Endothelial cell of umbilical vein (primary cell): Measurements from ENCODE around the gene PHC2. TPM values are rescaled to one million over a fixed set of nuclear protein-coding genes. Genes with fewer than 3 reads are reported as not detected.

ENCODE experiments used
- BruUV-seq: library from RNA; stranded (reverse); fragments of 400-500 nt; replicated peaks from 2 replicates; lab custom pipeline; 2021; lab: Mats Ljungman, UMichigan
- CTCF ChIA-PET: fragments of 300-600, 350-600 bp; sonication (Branson Sonifier 250); formaldehyde crosslinking; loops from one replicate; lab custom pipeline; 2021; ENCODE audit warnings: antibody characterized with exemption, inconsistent platforms; lab: Charles Lee
- POLR2A ChIA-PET: fragments of 300-600, 350-600 bp; sonication (Branson Sonifier 250); formaldehyde crosslinking; loops from one replicate; lab custom pipeline; 2021; ENCODE audit warnings: antibody characterized with exemption, inconsistent platforms; lab: Charles Lee
- DNase-seq: peaks from one replicate; pipeline ENCODE4 v3.0.0-alpha.2; 2011; ENCODE audit warnings: low read depth, low spot score
- FAIRE-seq: peaks from 2 replicates; lab custom pipeline; 2011; peaks lifted over from hg19 to GRCh38; lab: Jason Lieb, UNC
- H2AFZ ChIP-seq: 2 replicates; pipeline ENCODE4 v1.6.0; 2012; ENCODE audit warnings: low read depth, low read length, control low read depth, inconsistent platforms
- H3K27ac ChIP-seq: 2 replicates; pipeline ENCODE4 v1.5.1; 2011; ENCODE audit warnings: low read depth, mild to moderate bottlenecking, control low read depth, low read length, moderate library complexity; ENCODE audit not compliant: insufficient read depth
- H3K27me3 ChIP-seq, 2 experiments: 2 replicates each; pipeline versions ENCODE4 v1.6.0 to v1.6.1; 2011; ENCODE audit warnings: low read length in 2 of 2, mixed read lengths in 1 of 2; ENCODE audit not compliant: control insufficient read depth in 2 of 2, insufficient read depth in 2 of 2
- H3K36me3 ChIP-seq, 2 experiments: 2 replicates in 1 of 2; 3 replicates in 1 of 2; pipeline ENCODE4 v1.5.1; 2011; ENCODE audit warnings: low read length in 2 of 2, mild to moderate bottlenecking in 1 of 2, moderate library complexity in 1 of 2; ENCODE audit not compliant: control insufficient read depth in 2 of 2, insufficient read depth in 2 of 2; ENCODE audit errors: extremely low read depth in 1 of 2
- H3K4me1 ChIP-seq: 3 replicates; pipeline ENCODE4 v1.5.1; 2011; ENCODE audit warnings: mild to moderate bottlenecking, low read length; ENCODE audit not compliant: control insufficient read depth, insufficient read depth; ENCODE audit errors: extremely low read depth
- H3K4me2 ChIP-seq: 2 replicates; pipeline ENCODE4 v1.6.1; 2011; ENCODE audit warnings: low read length, control low read depth, mixed read lengths; ENCODE audit not compliant: insufficient read depth
- H3K4me3 ChIP-seq, 3 experiments: fragments of 200-600 bp in 1 of 3; sonication (generic), shearing (Covaris generic) in 1 of 3; replicated peaks in 1 of 3; 2 replicates each; pipeline ENCODE4 v1.5.1; 2011 to 2016; ENCODE audit warnings: control low read depth in 3 of 3, low read length in 3 of 3, mild to moderate bottlenecking in 2 of 3, inconsistent platforms in 1 of 3, low read depth in 1 of 3, moderate library complexity in 1 of 3; ENCODE audit not compliant: insufficient read depth in 1 of 3
- H3K79me2 ChIP-seq: 2 replicates; pipeline ENCODE4 v1.6.0; 2012; ENCODE audit warnings: low read length, inconsistent platforms; ENCODE audit not compliant: control insufficient read depth, insufficient read depth
- H3K9ac ChIP-seq: replicated peaks from 2 replicates; pipeline ENCODE3; 2011; ENCODE audit warnings: low read length, control low read depth; ENCODE audit not compliant: insufficient read depth; ENCODE audit errors: extremely low read depth
- H3K9me1 ChIP-seq: replicated peaks from 3 replicates; pipeline ENCODE4 v1.6.0; 2011; ENCODE audit warnings: mild to moderate bottlenecking, low read length; ENCODE audit not compliant: control insufficient read depth, insufficient read depth; ENCODE audit errors: extremely low read depth
- H3K9me3 ChIP-seq: replicated peaks from 2 replicates; pipeline ENCODE4 v1.5.1; 2012; ENCODE audit warnings: low read length, inconsistent platforms; ENCODE audit not compliant: control insufficient read depth, insufficient read depth
- H4K20me1 ChIP-seq: replicated peaks from 2 replicates; pipeline ENCODE3; 2011; ENCODE audit warnings: mild to moderate bottlenecking, low read length; ENCODE audit not compliant: control insufficient read depth, insufficient read depth; ENCODE audit errors: extremely low read depth
- EZH2 ChIP-seq: IDR thresholded peaks from 2 replicates; pipeline ENCODE4 v1.6.1; 2012; ENCODE audit warnings: borderline replicate concordance, low read depth, mild to moderate bottlenecking, moderate library complexity, low read length, inconsistent platforms; ENCODE audit not compliant: severe bottlenecking
- GATA2 ChIP-seq: IDR thresholded peaks from 2 replicates; pipeline ENCODE4 v1.7.0; 2011; ENCODE audit warnings: low read depth, mild to moderate bottlenecking, moderate library complexity, mixed read lengths, low read length; ENCODE audit not compliant: insufficient read length, insufficient read depth
- JUN ChIP-seq: IDR thresholded peaks from 2 replicates; pipeline ENCODE4 v1.6.1; 2011; ENCODE audit warnings: borderline replicate concordance, low read depth; ENCODE audit not compliant: insufficient read length, insufficient read depth
- POLR2AphosphoS5 ChIP-seq: IDR thresholded peaks from 2 replicates; pipeline ENCODE4 v1.6.1; 2012; ENCODE audit warnings: low read depth, mild to moderate bottlenecking, control low read depth, low read length, moderate library complexity; ENCODE audit not compliant: insufficient read depth
- dilution Hi-C: fragments of 300-500 bp; cut with MboI; formaldehyde crosslinking; loops from one replicate; pipeline ENCODE4 v1.15.0; 2019; ENCODE audit warnings: low sequenced_read_pairs; ENCODE audit not compliant: extremely low pct_ligation_motif_present
- intact Hi-C: fragments of 100-400 bp; cut with micrococcal nuclease; formaldehyde crosslinking; loops from one replicate; pipeline ENCODE4 v1.10.0; 2022
- polyA plus RNA-seq, 4 experiments: library from polyadenylated mRNA; depleted of rRNA in 3 of 4; stranded (reverse) in 3 of 4; unstranded in 1 of 4; fragments of >200 nt; gene quantifications; 2 replicates each; pipeline versions ENCODE4 v1.2.1 to v1.2.3, GENCODE V29; 2011 to 2012; ENCODE audit warnings: missing spikeins in 1 of 4
- total RNA-seq: library from RNA; stranded (reverse); gene quantifications from 2 replicates; pipeline ENCODE4 v1.2.3, GENCODE V29; 2021
- TF ChIP-seq, protein P1 (sequence below), 2 donors: IDR thresholded peaks; 1 replicate in 1 of 2; 2 replicates in 1 of 2; pipeline ENCODE4 v1.5.1; 2011; ENCODE audit warnings: low read length in 2 of 2, mild to moderate bottlenecking in 2 of 2, moderate library complexity in 2 of 2, control low read depth in 1 of 2, inconsistent platforms in 1 of 2, low read depth in 1 of 2; ENCODE audit not compliant: insufficient read depth in 1 of 2; ENCODE audit errors: extremely low read depth in 1 of 2
- TF ChIP-seq, protein P2 (sequence below): IDR thresholded peaks from 2 replicates; pipeline ENCODE4 v1.6.1; 2011; ENCODE audit not compliant: insufficient read depth, insufficient read length

PHC2 gene
- total and polyA plus RNA-seq, 2 donors (not counting 3 experiments of a cell fraction or from before 2014, with no cell fraction given), result 65.6 to 79.0 TPM

DNA sequence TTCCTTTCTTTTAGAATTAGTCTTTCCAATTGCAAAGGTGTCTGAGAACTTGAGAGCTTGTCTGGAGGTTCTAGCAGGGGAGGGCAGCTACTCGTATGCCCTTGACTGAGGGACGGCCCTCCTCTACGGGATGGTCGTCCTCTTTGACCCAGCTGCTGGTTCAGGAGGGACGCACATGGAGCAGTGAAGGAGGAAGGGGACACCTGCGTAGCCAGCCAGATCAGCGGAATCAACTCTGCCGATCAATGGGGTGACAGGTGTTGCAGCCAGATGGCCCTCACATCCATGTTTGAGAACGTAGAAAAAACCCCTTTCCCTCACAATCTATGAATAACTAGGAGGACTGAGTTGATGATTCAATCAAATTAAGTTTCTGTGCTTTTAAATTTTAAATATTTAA lies 94.3 kb downstream of the PHC2 start:
- dilution Hi-C loops, result no loop called here
- Histone ChIP-seq H3K4me2 (no peak overlapping the region), H3K36me3 (peaks cover 11 to 13% of the 10 kb centered on the region in 2 experiments), H4K20me1 (peaks cover 6% of the 10 kb centered on the region), H3K9ac (no peak overlapping the region), H3K27me3 (no peaks in the 10 kb centered on the region), H3K27ac (no peak overlapping the region), H3K4me1 (peaks cover 50% of the 10 kb centered on the region), H3K4me3 (no peak overlapping the region), H3K79me2 (peaks cover 93% of the 10 kb centered on the region), H2AFZ (no peak overlapping the region), H3K9me3 (no peaks in the 10 kb centered on the region), H3K9me1 (no peaks in the 10 kb centered on the region)
- TF ChIP-seq, protein P1, sequence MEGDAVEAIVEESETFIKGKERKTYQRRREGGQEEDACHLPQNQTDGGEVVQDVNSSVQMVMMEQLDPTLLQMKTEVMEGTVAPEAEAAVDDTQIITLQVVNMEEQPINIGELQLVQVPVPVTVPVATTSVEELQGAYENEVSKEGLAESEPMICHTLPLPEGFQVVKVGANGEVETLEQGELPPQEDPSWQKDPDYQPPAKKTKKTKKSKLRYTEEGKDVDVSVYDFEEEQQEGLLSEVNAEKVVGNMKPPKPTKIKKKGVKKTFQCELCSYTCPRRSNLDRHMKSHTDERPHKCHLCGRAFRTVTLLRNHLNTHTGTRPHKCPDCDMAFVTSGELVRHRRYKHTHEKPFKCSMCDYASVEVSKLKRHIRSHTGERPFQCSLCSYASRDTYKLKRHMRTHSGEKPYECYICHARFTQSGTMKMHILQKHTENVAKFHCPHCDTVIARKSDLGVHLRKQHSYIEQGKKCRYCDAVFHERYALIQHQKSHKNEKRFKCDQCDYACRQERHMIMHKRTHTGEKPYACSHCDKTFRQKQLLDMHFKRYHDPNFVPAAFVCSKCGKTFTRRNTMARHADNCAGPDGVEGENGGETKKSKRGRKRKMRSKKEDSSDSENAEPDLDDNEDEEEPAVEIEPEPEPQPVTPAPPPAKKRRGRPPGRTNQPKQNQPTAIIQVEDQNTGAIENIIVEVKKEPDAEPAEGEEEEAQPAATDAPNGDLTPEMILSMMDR (IDR thresholded peaks at IDR 0.05; ENCODE audit: extremely low read depth in 1 of 2, insufficient read depth in 1 of 2, low read depth in 1 of 2, low read length in 2 of 2), result no peak
- no peak for TF ChIP-seq GATA2
- TF ChIP-seq, protein P2, sequence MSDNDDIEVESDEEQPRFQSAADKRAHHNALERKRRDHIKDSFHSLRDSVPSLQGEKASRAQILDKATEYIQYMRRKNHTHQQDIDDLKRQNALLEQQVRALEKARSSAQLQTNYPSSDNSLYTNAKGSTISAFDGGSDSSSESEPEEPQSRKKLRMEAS, result no peak
- TF ChIP-seq EZH2, result no peak
- no peak for TF ChIP-seq POLR2AphosphoS5
- no peak for TF ChIP-seq JUN
- intact Hi-C loops, result no loop called here
- no peak for DNase-seq
- no TSS peak for BruUV-seq
- no peak for FAIRE-seq
- ChIA-PET POLR2A (no interaction called here), CTCF (interaction anchor here (0.7 to 2.2 kb wide), 2 partner anchors 15 to 119 kb away, joined by 6 read pairs; no protein-coding TSS in a partner anchor)
